Neural cell (in vitro differentiated cells): Measurements from ENCODE around the gene MOV10L1. TPM values are rescaled to one million over a fixed set of nuclear protein-coding genes. Genes with fewer than 3 reads are reported as not detected.

ENCODE experiments used
- H2AFZ ChIP-seq: fragments of 200-600, 300-800 bp; sonication (generic), shearing (Covaris generic); 2 replicates; pipeline ENCODE4 v1.6.0; 2014; ENCODE audit warnings: low read depth, mild to moderate bottlenecking, antibody characterized with exemption, low read length, moderate library complexity
- H3F3A ChIP-seq: fragments of 200-600 bp; shearing (Covaris generic); 2 replicates; pipeline ENCODE4 v1.6.1; 2016; ENCODE audit warnings: mild to moderate bottlenecking, moderate library complexity, mixed read lengths, antibody characterized with exemption, low read length; ENCODE audit not compliant: insufficient read depth, poor library complexity, severe bottlenecking
- H3K27ac ChIP-seq: fragments of 200-600, 300-800 bp; sonication (generic), shearing (Covaris generic); 2 replicates; pipeline ENCODE4 v1.5.1; 2014; ENCODE audit warnings: mild to moderate bottlenecking, low read length, moderate library complexity
- H3K27me3 ChIP-seq: fragments of 300-800, 200-600 bp; sonication (generic), shearing (Covaris generic); 2 replicates; pipeline ENCODE4 v1.6.0; 2014; ENCODE audit warnings: mild to moderate bottlenecking, low read depth, low read length, moderate library complexity; ENCODE audit not compliant: insufficient read depth
- H3K36me3 ChIP-seq: fragments of 300-800, 200-600 bp; sonication (generic), shearing (Covaris generic); 2 replicates; pipeline ENCODE4 v1.5.1; 2014; ENCODE audit warnings: mild to moderate bottlenecking, antibody characterized with exemption, low read length, moderate library complexity; ENCODE audit not compliant: insufficient read depth
- H3K4me2 ChIP-seq: fragments of 300-800, 200-600 bp; sonication (generic), shearing (Covaris generic); 2 replicates; pipeline ENCODE4 v1.6.0; 2014; ENCODE audit warnings: mild to moderate bottlenecking, low read length
- H3K4me3 ChIP-seq: fragments of 300-800, 200-600 bp; sonication (generic), shearing (Covaris generic); 2 replicates; pipeline ENCODE4 v1.5.1; 2014; ENCODE audit warnings: mild to moderate bottlenecking, low read length, moderate library complexity
- H3K79me2 ChIP-seq: fragments of 200-600 bp; shearing (Covaris generic); replicated peaks from 2 replicates; pipeline ENCODE4 v1.6.0; 2014; ENCODE audit warnings: mild to moderate bottlenecking, low read length, moderate library complexity; ENCODE audit not compliant: insufficient read depth
- H3K9ac ChIP-seq: fragments of 300-800, 200-600 bp; sonication (generic), shearing (Covaris generic); 2 replicates; pipeline ENCODE4 v1.6.1; 2016; ENCODE audit warnings: mild to moderate bottlenecking, low read length, mixed read lengths
- H3K9me2 ChIP-seq: fragments of 200-600 bp; shearing (Covaris generic); 2 replicates; pipeline ENCODE4 v1.6.1; 2016; ENCODE audit warnings: mild to moderate bottlenecking, low read length, mixed read lengths; ENCODE audit not compliant: insufficient read depth
- H3K9me3 ChIP-seq: fragments of 200-600, 300-800 bp; sonication (generic), shearing (Covaris generic); 2 replicates; pipeline ENCODE4 v1.6.1; 2016; ENCODE audit warnings: mild to moderate bottlenecking, mixed run types, low read length, moderate library complexity, mixed read lengths
- H4K20me1 ChIP-seq: fragments of 200-600 bp; shearing (Covaris generic); 2 replicates; pipeline ENCODE4 v1.6.1; 2016; ENCODE audit warnings: mild to moderate bottlenecking, mixed run types; ENCODE audit not compliant: insufficient read depth
- CTCF ChIP-seq: fragments of 450-650 bp; IDR thresholded peaks from 2 replicates; pipeline ENCODE4 v1.5.1; 2014; ENCODE audit warnings: antibody characterized with exemption, mild to moderate bottlenecking, moderate library complexity; ENCODE audit not compliant: poor library complexity, severe bottlenecking
- EP300 ChIP-seq: fragments of 450-650 bp; conservative IDR thresholded peaks from 2 replicates; pipeline ENCODE4 v1.6.1; 2014; ENCODE audit warnings: antibody characterized with exemption, mild to moderate bottlenecking, moderate library complexity; ENCODE audit not compliant: poor library complexity, severe bottlenecking
- EZH2 ChIP-seq: fragments of 200-600, 300-800 bp; shearing (Covaris generic), sonication (generic); IDR thresholded peaks from 2 replicates; pipeline ENCODE4 v1.6.1; 2014; ENCODE audit warnings: antibody characterized with exemption, low read length, borderline replicate concordance, mild to moderate bottlenecking; ENCODE audit not compliant: insufficient read depth, poor library complexity, severe bottlenecking
- MXI1 ChIP-seq: fragments of 450-650 bp; conservative IDR thresholded peaks from 2 replicates; pipeline ENCODE4 v1.6.1; 2014; ENCODE audit warnings: antibody characterized with exemption, mild to moderate bottlenecking; ENCODE audit not compliant: poor library complexity, severe bottlenecking
- POLR2AphosphoS5 ChIP-seq: IDR thresholded peaks from 2 replicates; pipeline ENCODE4 v1.6.1; 2012
- RAD21 ChIP-seq: fragments of 450-650 bp; conservative IDR thresholded peaks from 2 replicates; pipeline ENCODE4 v1.6.1; 2014; ENCODE audit warnings: antibody characterized with exemption, mild to moderate bottlenecking, moderate library complexity
- SMC3 ChIP-seq: fragments of 450-650 bp; conservative IDR thresholded peaks from 2 replicates; pipeline ENCODE4 v1.6.1; 2014; ENCODE audit warnings: antibody characterized with exemption, mild to moderate bottlenecking, moderate library complexity; ENCODE audit not compliant: poor library complexity
- TAF1 ChIP-seq: IDR thresholded peaks from 2 replicates; pipeline ENCODE4 v1.6.1; 2012; ENCODE audit warnings: low read depth
- polyA plus RNA-seq: library from polyadenylated mRNA; depleted of rRNA; stranded (reverse); fragments of >200 nt; gene quantifications from 2 replicates; pipeline ENCODE4 v1.2.3, GENCODE V29; 2014
- TF ChIP-seq, protein P1 (sequence below): IDR thresholded peaks from 2 replicates; pipeline ENCODE4 v1.6.1; 2012; ENCODE audit warnings: borderline replicate concordance

Gene MOV10L1
- polyA plus RNA-seq, 1 donor from 2014 or later, result not detected

DNA sequence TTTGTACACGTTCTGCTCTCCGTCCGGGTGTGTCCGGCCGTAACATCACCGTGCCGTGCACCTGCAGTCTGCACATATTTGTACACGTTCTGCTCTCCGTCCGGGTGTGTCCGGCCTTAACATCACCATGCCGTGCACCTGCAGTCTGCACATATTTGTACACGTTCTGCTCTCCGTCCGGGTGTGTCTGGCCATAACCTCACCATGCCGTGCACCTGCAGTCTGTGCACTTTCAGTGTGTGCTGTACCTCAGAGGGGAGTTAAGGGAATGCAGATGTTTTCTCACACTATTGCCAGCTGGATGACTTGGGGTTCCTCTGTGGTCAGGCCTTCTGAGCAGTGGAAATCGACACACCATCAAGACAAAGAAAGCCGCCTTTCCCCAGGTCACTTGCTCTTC lies 35.9 kb upstream of the MOV10L1 start:
- no peak overlapping the region for H3K9ac ChIP-seq
- TF ChIP-seq SMC3 (no peak), EZH2 (no peak), RAD21 (no peak), MXI1 (no peak), CTCF (no peak)
- TF ChIP-seq, protein P1, sequence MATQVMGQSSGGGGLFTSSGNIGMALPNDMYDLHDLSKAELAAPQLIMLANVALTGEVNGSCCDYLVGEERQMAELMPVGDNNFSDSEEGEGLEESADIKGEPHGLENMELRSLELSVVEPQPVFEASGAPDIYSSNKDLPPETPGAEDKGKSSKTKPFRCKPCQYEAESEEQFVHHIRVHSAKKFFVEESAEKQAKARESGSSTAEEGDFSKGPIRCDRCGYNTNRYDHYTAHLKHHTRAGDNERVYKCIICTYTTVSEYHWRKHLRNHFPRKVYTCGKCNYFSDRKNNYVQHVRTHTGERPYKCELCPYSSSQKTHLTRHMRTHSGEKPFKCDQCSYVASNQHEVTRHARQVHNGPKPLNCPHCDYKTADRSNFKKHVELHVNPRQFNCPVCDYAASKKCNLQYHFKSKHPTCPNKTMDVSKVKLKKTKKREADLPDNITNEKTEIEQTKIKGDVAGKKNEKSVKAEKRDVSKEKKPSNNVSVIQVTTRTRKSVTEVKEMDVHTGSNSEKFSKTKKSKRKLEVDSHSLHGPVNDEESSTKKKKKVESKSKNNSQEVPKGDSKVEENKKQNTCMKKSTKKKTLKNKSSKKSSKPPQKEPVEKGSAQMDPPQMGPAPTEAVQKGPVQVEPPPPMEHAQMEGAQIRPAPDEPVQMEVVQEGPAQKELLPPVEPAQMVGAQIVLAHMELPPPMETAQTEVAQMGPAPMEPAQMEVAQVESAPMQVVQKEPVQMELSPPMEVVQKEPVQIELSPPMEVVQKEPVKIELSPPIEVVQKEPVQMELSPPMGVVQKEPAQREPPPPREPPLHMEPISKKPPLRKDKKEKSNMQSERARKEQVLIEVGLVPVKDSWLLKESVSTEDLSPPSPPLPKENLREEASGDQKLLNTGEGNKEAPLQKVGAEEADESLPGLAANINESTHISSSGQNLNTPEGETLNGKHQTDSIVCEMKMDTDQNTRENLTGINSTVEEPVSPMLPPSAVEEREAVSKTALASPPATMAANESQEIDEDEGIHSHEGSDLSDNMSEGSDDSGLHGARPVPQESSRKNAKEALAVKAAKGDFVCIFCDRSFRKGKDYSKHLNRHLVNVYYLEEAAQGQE, result no peak
- H4K20me1 ChIP-seq, result no peaks in the 10 kb centered on the region
- peaks cover 7% of the 10 kb centered on the region for H3K9me3 ChIP-seq
- H3K27me3 ChIP-seq, result peaks cover 10% of the 10 kb centered on the region
- no peak overlapping the region for H3K4me3 ChIP-seq
- H3F3A ChIP-seq, result no peaks in the 10 kb centered on the region
- no peak overlapping the region for H3K4me2 ChIP-seq
- H3K27ac ChIP-seq, result no peak overlapping the region
- H3K36me3 ChIP-seq, result no peaks in the 10 kb centered on the region
- H3K9me2 ChIP-seq, result no peaks in the 10 kb centered on the region
- H3K79me2 ChIP-seq, result no peaks in the 10 kb centered on the region
- no peak overlapping the region for H2AFZ ChIP-seq

DNA sequence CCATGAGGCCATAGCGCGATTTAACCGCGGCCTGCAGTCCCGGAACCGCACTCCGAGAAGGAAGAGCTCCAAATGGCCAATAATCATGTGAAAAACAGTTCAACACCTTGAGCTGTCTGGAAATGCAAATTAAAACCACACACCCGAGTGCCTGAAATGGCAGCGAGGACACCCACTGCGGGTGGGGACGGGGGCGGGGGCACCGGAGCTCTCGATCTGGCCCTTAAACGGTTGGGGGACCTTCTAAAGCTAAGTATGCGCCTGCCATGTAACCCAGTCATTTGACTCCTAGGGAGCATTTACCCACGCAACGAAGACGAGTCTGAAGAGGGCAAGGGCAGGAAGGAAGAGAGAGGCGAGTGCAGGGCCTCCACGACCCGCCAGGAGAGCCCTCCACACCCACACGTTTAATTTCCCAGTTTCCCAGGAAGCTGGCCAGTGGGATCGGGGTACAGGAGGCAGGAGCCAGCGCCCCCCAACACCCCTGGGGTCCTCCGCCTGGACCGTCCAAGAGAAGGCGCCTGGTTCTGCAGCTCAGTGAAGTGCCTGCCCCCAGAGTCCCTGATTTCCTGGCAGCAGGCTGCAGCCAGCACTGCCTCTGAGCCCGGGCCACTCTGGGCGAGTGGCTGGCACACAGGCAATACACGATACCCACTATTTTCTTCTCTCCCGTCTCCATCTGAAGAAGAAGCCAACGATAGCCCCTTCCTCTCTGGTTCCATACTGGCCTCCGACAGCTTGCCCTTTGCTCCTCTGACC lies 33.4 kb upstream of the MOV10L1 start:
- no peak overlapping the region for H3K9ac ChIP-seq
- no peak overlapping the region for H3K4me3 ChIP-seq
- H3K9me2 ChIP-seq, result no peaks in the 10 kb centered on the region
- H3K36me3 ChIP-seq, result no peaks in the 10 kb centered on the region
- H3F3A ChIP-seq, result no peaks in the 10 kb centered on the region
- no peaks in the 10 kb centered on the region for H3K79me2 ChIP-seq
- TF ChIP-seq CTCF, result no peak
- TF ChIP-seq, protein P1, result no peak
- TF ChIP-seq SMC3, result no peak
- no peak for TF ChIP-seq TAF1
- no peak for TF ChIP-seq EP300
- no peak for TF ChIP-seq MXI1
- no peak for TF ChIP-seq POLR2AphosphoS5
- no peak for TF ChIP-seq RAD21
- no peak for TF ChIP-seq EZH2
- no peak overlapping the region for H3K27ac ChIP-seq
- H3K9me3 ChIP-seq, result peaks cover 7% of the 10 kb centered on the region
- peaks cover 17% of the 10 kb centered on the region for H3K27me3 ChIP-seq
- H2AFZ ChIP-seq, result no peak overlapping the region
- H3K4me2 ChIP-seq, result no peak overlapping the region
- H4K20me1 ChIP-seq, result no peaks in the 10 kb centered on the region
